Coronary artery (tissue), 2 donors: Measurements from ENCODE around the gene ZNF783.

Experiments used
- DNase-seq: peaks from one replicate; pipeline ENCODE4 v3.0.0-alpha.2; 2017; ENCODE audit warnings: low spot score
- H3K27ac ChIP-seq, 2 donors: fragments of 200-600 bp; sonication (generic); one replicate each; pipeline ENCODE4 v1.5.1; 2016 to 2019
- H3K4me3 ChIP-seq: fragments of 200-600 bp; sonication (generic); 2 replicates; pipeline ENCODE4 v1.5.1; 2016; ENCODE audit warnings: mild to moderate bottlenecking, moderate library complexity
- CTCF ChIP-seq: fragments of 200-600 bp; sonication (generic); IDR thresholded peaks from one replicate; pipeline ENCODE4 v1.5.1; 2019; ENCODE audit warnings: antibody characterized with exemption

The ZNF783 gene

GRCh38 chr7:149310113-149310836 is 48.3 kb downstream of the ZNF783 start:
- Histone ChIP-seq H3K27ac (no peak overlapping the region), H3K4me3 (no peak overlapping the region)
- no peak for DNase-seq
- TF ChIP-seq CTCF = no peak

- no peak overlapping the region for H3K4me3 ChIP-seq
- no peak for TF ChIP-seq CTCF
- H3K27ac ChIP-seq = no peak overlapping the region
- DNase-seq = no peak
Observed at GRCh38 chr7:149310990-149311573, 49.1 kb downstream of the ZNF783 start.

GRCh38 chr7:149313981-149314380 is 52.0 kb downstream of the ZNF783 start:
- DNase-seq = no peak
- Histone ChIP-seq H3K27ac (no peak overlapping the region), H3K4me3 (no peak overlapping the region)
- TF ChIP-seq CTCF = no peak

- no peak overlapping the region for H3K27ac ChIP-seq
- H3K4me3 ChIP-seq = no peak overlapping the region
- no peak for DNase-seq
- TF ChIP-seq CTCF = no peak
Observed at GRCh38 chr7:149316606-149317005, 54.6 kb downstream of the ZNF783 start.

- TF ChIP-seq CTCF = no peak
- H3K4me3 ChIP-seq = no peak overlapping the region
- no peak for DNase-seq
- H3K27ac ChIP-seq = no peak overlapping the region
Observed at GRCh38 chr7:149317496-149317895, 55.5 kb downstream of the ZNF783 start.

- no peak for DNase-seq
- Histone ChIP-seq H3K27ac (no peak overlapping the region), H3K4me3 (no peak overlapping the region)
- TF ChIP-seq CTCF = no peak
Observed at GRCh38 chr7:149317986-149318672, 56.1 kb downstream of the ZNF783 start.
